Neutrophil (primary cell): ENCODE measurements around the gene C1orf21.

Source experiments
- H3K27ac ChIP-seq: fragments of 200-600 bp; sonication (generic); 2 replicates; pipeline ENCODE4 v1.5.1; 2016; ENCODE audit warnings: mild to moderate bottlenecking, moderate library complexity
- H3K27me3 ChIP-seq: fragments of 200-600 bp; sonication (generic); 2 replicates; pipeline ENCODE4 v1.6.0; 2016; ENCODE audit warnings: mild to moderate bottlenecking
- H3K36me3 ChIP-seq: fragments of 200-600 bp; sonication (generic); 2 replicates; pipeline ENCODE4 v1.5.1; 2017
- H3K4me1 ChIP-seq, 2 experiments: fragments of 200-600 bp in 1 of 2; sonication (generic) in 1 of 2; 1 replicate in 1 of 2; 2 replicates in 1 of 2; pipeline versions ENCODE4 v1.5.1 to v1.6.1; 2013 to 2016; ENCODE audit warnings: low read depth in 1 of 2, low read length in 1 of 2, mild to moderate bottlenecking in 1 of 2, moderate library complexity in 1 of 2; ENCODE audit not compliant: control insufficient read depth in 1 of 2, insufficient read depth in 1 of 2
- H3K4me3 ChIP-seq, 2 experiments: fragments of 200-600 bp in 1 of 2; sonication (generic) in 1 of 2; 1 replicate in 1 of 2; 2 replicates in 1 of 2; pipeline ENCODE4 v1.5.1; 2013 to 2016; ENCODE audit warnings: low read depth in 1 of 2, low read length in 1 of 2, mild to moderate bottlenecking in 1 of 2, moderate library complexity in 1 of 2
- H3K9me3 ChIP-seq: fragments of 200-600 bp; sonication (generic); 2 replicates; pipeline ENCODE4 v1.5.1; 2016
- CTCF ChIP-seq: fragments of 200-600 bp; sonication (generic); IDR thresholded peaks from 2 replicates; pipeline ENCODE4 v1.5.1; 2016; ENCODE audit warnings: antibody characterized with exemption

Gene C1orf21

GRCh38 chr1:184422490-184423233 lies 35.8 kb downstream of the C1orf21 start:
- H3K27ac ChIP-seq, result no peak overlapping the region
- H3K4me1 ChIP-seq, result peaks cover 0 to 7% of the 10 kb centered on the region in 2 experiments
- H3K36me3 ChIP-seq, result no peaks in the 10 kb centered on the region
- H3K4me3 ChIP-seq, result no peak overlapping the region
- H3K27me3 ChIP-seq, result no peaks in the 10 kb centered on the region
- no peaks in the 10 kb centered on the region for H3K9me3 ChIP-seq
- TF ChIP-seq CTCF, result no peak

- no peak overlapping the region for H3K27ac ChIP-seq
- H3K4me1 ChIP-seq, result peaks cover 0 to 7% of the 10 kb centered on the region in 2 experiments
- no peak for TF ChIP-seq CTCF
- H3K4me3 ChIP-seq, result no peak overlapping the region
- H3K9me3 ChIP-seq, result no peaks in the 10 kb centered on the region
- no peaks in the 10 kb centered on the region for H3K36me3 ChIP-seq
- no peaks in the 10 kb centered on the region for H3K27me3 ChIP-seq
These were observed 36.8 kb downstream of the C1orf21 start for GRCh38 chr1:184423649-184424048.

GRCh38 chr1:184424157-184424556 lies 37.3 kb downstream of the C1orf21 start:
- Histone ChIP-seq H3K9me3 (no peaks in the 10 kb centered on the region), H3K27me3 (no peaks in the 10 kb centered on the region), H3K36me3 (no peaks in the 10 kb centered on the region), H3K4me1 (peaks cover 0 to 2% of the 10 kb centered on the region in 2 experiments), H3K4me3 (no peak overlapping the region), H3K27ac (no peak overlapping the region)
- TF ChIP-seq CTCF, result no peak

- H3K4me1 ChIP-seq, result no peaks in the 10 kb centered on the region
- H3K4me3 ChIP-seq, result no peak overlapping the region
- H3K9me3 ChIP-seq, result no peaks in the 10 kb centered on the region
- no peaks in the 10 kb centered on the region for H3K36me3 ChIP-seq
- no peaks in the 10 kb centered on the region for H3K27me3 ChIP-seq
- H3K27ac ChIP-seq, result no peak overlapping the region
- TF ChIP-seq CTCF, result no peak
These were observed 38.1 kb downstream of the C1orf21 start for GRCh38 chr1:184424945-184425344.

- no peaks in the 10 kb centered on the region for H3K36me3 ChIP-seq
- H3K4me1 ChIP-seq, result no peaks in the 10 kb centered on the region
- H3K27ac ChIP-seq, result no peak overlapping the region
- no peaks in the 10 kb centered on the region for H3K27me3 ChIP-seq
- H3K4me3 ChIP-seq, result no peak overlapping the region
- H3K9me3 ChIP-seq, result no peaks in the 10 kb centered on the region
- no peak for TF ChIP-seq CTCF
These were observed 38.8 kb downstream of the C1orf21 start for GRCh38 chr1:184425449-184426277.
